ENCODE measurements around the gene CDK14. TPM values are rescaled to one million over a fixed set of nuclear protein-coding genes. Genes with fewer than 3 reads are reported as not detected.

CDK14 gene
- total RNA-seq, 1 donor from 2014 or later, result 131 TPM

DNA sequence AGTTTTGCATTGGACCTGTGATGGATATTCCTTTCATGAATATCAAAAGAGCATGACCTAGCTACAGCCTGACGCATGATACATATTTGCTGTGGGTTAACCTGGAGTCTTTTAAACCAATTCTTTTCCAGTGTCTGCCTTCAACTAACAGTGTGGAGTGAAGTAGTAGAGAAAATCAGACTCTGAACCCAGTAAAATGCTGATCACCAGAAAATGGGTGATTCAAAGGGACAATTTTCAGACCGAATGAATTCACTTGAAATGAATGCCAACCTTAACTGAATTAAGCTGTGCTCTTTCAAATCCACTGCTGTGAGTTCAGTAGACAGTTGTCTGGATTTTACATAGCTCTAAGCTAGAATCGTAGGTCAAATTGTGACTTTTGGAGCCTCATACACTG is 123.0 kb downstream of the CDK14 start:
- no peak overlapping the region for H3K4me3 Mint-ChIP-seq (ENCODE audit: unreplicated experiment)
- H3K36me3 Mint-ChIP-seq (ENCODE audit: unreplicated experiment), result peaks cover 2% of the 10 kb centered on the region
- TF ChIP-seq, protein P1, sequence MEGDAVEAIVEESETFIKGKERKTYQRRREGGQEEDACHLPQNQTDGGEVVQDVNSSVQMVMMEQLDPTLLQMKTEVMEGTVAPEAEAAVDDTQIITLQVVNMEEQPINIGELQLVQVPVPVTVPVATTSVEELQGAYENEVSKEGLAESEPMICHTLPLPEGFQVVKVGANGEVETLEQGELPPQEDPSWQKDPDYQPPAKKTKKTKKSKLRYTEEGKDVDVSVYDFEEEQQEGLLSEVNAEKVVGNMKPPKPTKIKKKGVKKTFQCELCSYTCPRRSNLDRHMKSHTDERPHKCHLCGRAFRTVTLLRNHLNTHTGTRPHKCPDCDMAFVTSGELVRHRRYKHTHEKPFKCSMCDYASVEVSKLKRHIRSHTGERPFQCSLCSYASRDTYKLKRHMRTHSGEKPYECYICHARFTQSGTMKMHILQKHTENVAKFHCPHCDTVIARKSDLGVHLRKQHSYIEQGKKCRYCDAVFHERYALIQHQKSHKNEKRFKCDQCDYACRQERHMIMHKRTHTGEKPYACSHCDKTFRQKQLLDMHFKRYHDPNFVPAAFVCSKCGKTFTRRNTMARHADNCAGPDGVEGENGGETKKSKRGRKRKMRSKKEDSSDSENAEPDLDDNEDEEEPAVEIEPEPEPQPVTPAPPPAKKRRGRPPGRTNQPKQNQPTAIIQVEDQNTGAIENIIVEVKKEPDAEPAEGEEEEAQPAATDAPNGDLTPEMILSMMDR (IDR thresholded peaks at IDR 0.05), result no peak
- peaks cover 94% of the 10 kb centered on the region for H3K4me1 Mint-ChIP-seq (ENCODE audit: unreplicated experiment)
- no peaks in the 10 kb centered on the region for H3K27me3 Mint-ChIP-seq (ENCODE audit: unreplicated experiment)
- no peak for DNase-seq (ENCODE audit: extremely low spot score, unreplicated experiment)
- H3K27ac Mint-ChIP-seq (ENCODE audit: unreplicated experiment), result peak overlapping the region; percentile 89
- no peaks in the 10 kb centered on the region for H3K9me3 Mint-ChIP-seq (ENCODE audit: unreplicated experiment)

DNA sequence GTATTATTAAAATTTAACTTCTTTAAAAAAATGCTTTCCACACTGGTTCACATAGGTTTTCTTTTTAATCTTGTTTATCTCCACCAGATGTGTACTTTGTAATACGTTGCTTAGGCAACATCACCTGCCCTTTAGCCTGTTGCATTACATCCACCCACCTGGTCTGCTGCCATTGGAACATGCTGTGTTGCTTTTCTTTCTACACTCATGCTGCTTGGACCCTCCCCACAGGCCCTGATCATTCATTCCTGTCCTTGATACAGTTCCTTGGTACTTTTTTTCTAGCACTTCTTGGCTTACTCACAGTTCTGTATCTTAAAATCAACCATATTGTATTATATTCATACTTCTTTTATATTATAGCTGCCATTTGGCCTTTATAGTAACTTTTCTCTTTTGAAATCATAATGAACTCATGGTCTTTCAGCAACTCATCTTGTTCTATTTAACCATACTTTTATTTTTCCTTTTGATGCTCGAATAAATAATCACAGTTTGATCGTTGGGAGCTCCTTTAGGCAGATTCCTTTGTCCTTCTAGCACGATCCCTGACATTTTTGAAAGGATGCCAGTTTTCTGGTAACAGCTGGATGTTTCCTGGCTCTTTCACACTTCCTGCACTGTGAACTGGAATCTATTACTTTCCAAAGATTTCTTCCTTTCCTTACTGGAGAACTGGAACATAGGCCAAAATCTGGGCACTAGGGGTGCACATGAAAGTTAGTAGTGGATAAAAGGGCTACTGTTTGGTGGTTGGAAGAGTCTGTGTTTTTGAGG is 125.1 kb downstream of the CDK14 start:
- Mint-ChIP-seq H3K4me3 (ENCODE audit: unreplicated experiment) (peak overlapping the region; percentile 15), H3K9me3 (ENCODE audit: unreplicated experiment) (no peaks in the 10 kb centered on the region), H3K27me3 (ENCODE audit: unreplicated experiment) (no peaks in the 10 kb centered on the region), H3K36me3 (ENCODE audit: unreplicated experiment) (peaks cover 5% of the 10 kb centered on the region), H3K4me1 (ENCODE audit: unreplicated experiment) (peaks cover 94% of the 10 kb centered on the region), H3K27ac (ENCODE audit: unreplicated experiment) (peak overlapping the region; percentile 91)
- no peak for DNase-seq (ENCODE audit: extremely low spot score, unreplicated experiment)
- TF ChIP-seq, protein P1 (IDR thresholded peaks at IDR 0.05), result no peak

DNA sequence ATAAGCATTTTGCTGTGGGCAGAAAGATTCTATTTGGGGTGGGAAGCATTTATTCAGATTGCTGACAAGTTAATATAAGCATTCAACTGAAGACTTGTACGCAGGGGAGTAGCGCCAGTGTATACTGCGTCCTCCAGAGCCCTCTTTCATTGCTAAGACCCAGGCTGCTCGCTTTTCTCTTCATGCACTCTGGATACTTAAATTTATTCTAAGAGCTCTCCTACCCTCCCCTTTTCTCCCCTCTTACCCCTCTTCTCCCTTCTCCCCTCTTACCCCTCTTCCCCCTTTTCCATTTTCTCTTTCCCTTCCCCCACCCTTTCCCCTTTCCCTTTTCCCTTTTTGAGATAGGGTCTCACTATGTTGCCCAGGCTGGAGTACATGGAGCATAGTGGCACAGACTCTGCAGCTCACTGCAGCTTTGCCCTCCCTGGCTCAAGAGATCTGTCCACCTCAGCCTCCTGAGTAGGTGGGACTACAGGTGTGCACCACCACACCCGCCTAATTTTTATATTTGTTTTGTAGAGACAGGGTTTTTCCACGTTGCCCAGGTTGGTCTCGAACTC is 125.8 kb downstream of the CDK14 start:
- peaks cover 5% of the 10 kb centered on the region for H3K36me3 Mint-ChIP-seq (ENCODE audit: unreplicated experiment)
- H3K4me1 Mint-ChIP-seq (ENCODE audit: unreplicated experiment), result peaks cover 94% of the 10 kb centered on the region
- H3K27me3 Mint-ChIP-seq (ENCODE audit: unreplicated experiment), result no peaks in the 10 kb centered on the region
- TF ChIP-seq, protein P1 (IDR thresholded peaks at IDR 0.05), result no peak
- DNase-seq (ENCODE audit: extremely low spot score, unreplicated experiment), result no peak
- no peaks in the 10 kb centered on the region for H3K9me3 Mint-ChIP-seq (ENCODE audit: unreplicated experiment)
- H3K4me3 Mint-ChIP-seq (ENCODE audit: unreplicated experiment), result peak overlapping the region; percentile 15
- peak overlapping the region; percentile 91 for H3K27ac Mint-ChIP-seq (ENCODE audit: unreplicated experiment)

DNA sequence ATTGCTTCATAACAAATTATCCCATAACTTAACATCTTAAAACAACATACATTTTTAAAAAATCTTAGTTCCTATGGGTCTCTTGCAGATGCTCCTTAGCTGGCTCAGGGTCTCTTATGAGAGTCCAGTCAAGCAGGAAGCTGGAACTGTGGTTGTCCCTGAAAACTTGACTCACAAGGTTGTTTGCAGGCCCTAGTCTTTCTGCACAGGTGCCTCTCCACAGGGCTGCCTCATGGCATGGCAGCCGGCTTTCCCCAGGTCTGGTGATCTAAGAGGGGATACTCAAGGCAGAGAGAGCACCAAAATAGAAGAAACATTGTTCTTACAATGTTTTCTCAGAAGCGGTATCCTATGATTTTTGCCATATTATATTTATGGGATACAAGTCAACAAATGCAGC is 127.1 kb downstream of the CDK14 start:
- DNase-seq (ENCODE audit: extremely low spot score, unreplicated experiment), result no peak
- Mint-ChIP-seq H3K4me3 (ENCODE audit: unreplicated experiment) (no peak overlapping the region), H3K36me3 (ENCODE audit: unreplicated experiment) (peaks cover 9% of the 10 kb centered on the region), H3K27me3 (ENCODE audit: unreplicated experiment) (no peaks in the 10 kb centered on the region), H3K4me1 (ENCODE audit: unreplicated experiment) (peaks cover 93% of the 10 kb centered on the region), H3K9me3 (ENCODE audit: unreplicated experiment) (no peaks in the 10 kb centered on the region), H3K27ac (ENCODE audit: unreplicated experiment) (peak overlapping the region; percentile 59)
- TF ChIP-seq, protein P1 (IDR thresholded peaks at IDR 0.05), result no peak

DNA sequence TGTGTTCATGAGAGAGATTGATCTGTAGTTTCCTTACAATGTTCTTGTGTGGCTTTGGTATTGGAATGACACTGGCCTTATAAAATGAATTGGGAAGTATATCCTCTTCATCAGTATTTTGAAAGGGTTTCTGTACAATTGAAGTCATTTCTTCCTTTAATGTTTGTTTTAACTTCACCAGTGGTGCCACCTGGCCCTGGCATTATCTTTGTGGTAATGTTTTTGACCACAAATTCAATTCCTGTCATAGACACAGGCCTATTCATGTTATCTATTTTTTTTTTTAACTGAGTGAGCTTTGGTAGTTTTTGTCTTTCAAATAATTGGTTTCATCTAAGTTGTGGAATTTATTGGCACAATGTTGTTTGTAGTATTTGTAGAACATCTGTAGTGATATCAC is 127.7 kb downstream of the CDK14 start:
- TF ChIP-seq, protein P1 (IDR thresholded peaks at IDR 0.05), result no peak
- no peak for DNase-seq (ENCODE audit: extremely low spot score, unreplicated experiment)
- no peaks in the 10 kb centered on the region for H3K9me3 Mint-ChIP-seq (ENCODE audit: unreplicated experiment)
- peaks cover 9% of the 10 kb centered on the region for H3K36me3 Mint-ChIP-seq (ENCODE audit: unreplicated experiment)
- H3K4me1 Mint-ChIP-seq (ENCODE audit: unreplicated experiment), result peaks cover 91% of the 10 kb centered on the region
- H3K27me3 Mint-ChIP-seq (ENCODE audit: unreplicated experiment), result no peaks in the 10 kb centered on the region
- no peak overlapping the region for H3K27ac Mint-ChIP-seq (ENCODE audit: unreplicated experiment)
- H3K4me3 Mint-ChIP-seq (ENCODE audit: unreplicated experiment), result no peak overlapping the region

All from osteocyte (in vitro differentiated cells).